A549 (cell line): ENCODE data around the gene TLR6. TPM values are rescaled to one million over a fixed set of nuclear protein-coding genes. Genes with fewer than 3 reads are reported as not detected.
A peak's percentile ranks its signal among the peaks of the same experiment; 100 is the strongest.

Source experiments
- ATAC-seq, 2 experiments: fragments of 200-7000 bp in 1 of 2; fragments of >200 bp in 1 of 2; cut with Nextera tagmentation in 1 of 2; cut with Tn5 transposase in 1 of 2; 3 replicates each; pipeline versions ENCODE4 v1.8.0 to v1.9.1; 2018 to 2020; ENCODE audit warnings: mild to moderate bottlenecking in 1 of 2, moderate library complexity in 1 of 2
- CTCF ChIA-PET: fragments of 300-600 bp; sonication (Branson Sonifier 250); formaldehyde crosslinking; extraction: SDS; loops from one replicate; lab custom pipeline; 2021; ENCODE audit warnings: antibody characterized with exemption, inconsistent platforms; lab: Yijun Ruan, JAX
- POLR2A ChIA-PET: fragments of 350-600 bp; formaldehyde crosslinking; extraction: SDS; loops from one replicate; lab custom pipeline; 2021; ENCODE audit warnings: antibody characterized with exemption, inconsistent platforms; lab: Yijun Ruan, JAX
- DNase-seq, 2 experiments: peaks; one replicate each; pipeline versions ENCODE4 v3.0.0 to v3.0.0-alpha.2; 2011 to 2016; ENCODE audit warnings: low read depth in 1 of 2, low spot score in 1 of 2
- FAIRE-seq: peaks from 2 replicates; lab custom pipeline; 2011; peaks lifted over from hg19 to GRCh38; lab: Jason Lieb, UNC
- H3K27ac ChIP-seq, 2 experiments: fragments of >200 bp; sonication (Bioruptor Twin); formaldehyde crosslinking; 3 replicates each; pipeline ENCODE4 v1.5.1; 2016 to 2017
- H3K4me1 ChIP-seq: fragments of >200 bp; sonication (Bioruptor Twin); formaldehyde crosslinking; 3 replicates; pipeline ENCODE4 v1.6.1; 2016
- H3K4me2 ChIP-seq: fragments of >200 bp; sonication (Bioruptor Twin); formaldehyde crosslinking; 3 replicates; pipeline ENCODE4 v1.6.1; 2016
- H3K4me3 ChIP-seq: fragments of >200 bp; sonication (Bioruptor Twin); formaldehyde crosslinking; 3 replicates; pipeline ENCODE4 v1.5.1; 2016
- H3K9me3 ChIP-seq: fragments of >200 bp; sonication (Bioruptor Twin); formaldehyde crosslinking; 3 replicates; pipeline ENCODE4 v1.6.1; 2016
- BHLHE40 ChIP-seq: IDR thresholded peaks from 2 replicates; pipeline ENCODE4 v1.6.1; 2012; ENCODE audit warnings: low read depth, low read length, inconsistent platforms
- CEBPB ChIP-seq, 2 experiments: fragments of >200 bp in 1 of 2; sonication (Bioruptor Twin) in 1 of 2; formaldehyde crosslinking in 1 of 2; IDR thresholded peaks; 2 replicates each; pipeline ENCODE4 v1.6.1; 2012 to 2016
- CHD4 ChIP-seq: fragments of 200-600 bp; sonication (generic); IDR thresholded peaks from 2 replicates; pipeline ENCODE4 v1.6.1; 2016; ENCODE audit warnings: antibody characterized with exemption, mild to moderate bottlenecking, borderline replicate concordance
- CTCF ChIP-seq: fragments of >200 bp; sonication (Bioruptor Twin); formaldehyde crosslinking; IDR thresholded peaks from 3 replicates; pipeline ENCODE4 v1.5.1; 2016
- E2F6 ChIP-seq: IDR thresholded peaks from 2 replicates; pipeline ENCODE4 v1.6.1; 2012; ENCODE audit warnings: low read depth, borderline replicate concordance
- ESRRA ChIP-seq: fragments of 150-350 bp; IDR thresholded peaks from 2 replicates; pipeline ENCODE4 v1.6.1; 2014; ENCODE audit warnings: mild to moderate bottlenecking, low read length, borderline replicate concordance
- FOSB ChIP-seq: fragments of 250-450 bp; sonication (Bioruptor Pico); IDR thresholded peaks from 2 replicates; pipeline ENCODE4 v1.5.0; 2020; ENCODE audit warnings: mild to moderate bottlenecking, moderate library complexity
- FOSL2 ChIP-seq, 2 experiments: fragments of 450-650 bp in 1 of 2; fragments of >200 bp in 1 of 2; sonication (Bioruptor Twin) in 1 of 2; formaldehyde crosslinking; IDR thresholded peaks; 2 replicates each; pipeline versions ENCODE4 v1.5.0 to v1.6.1; 2016 to 2020; ENCODE audit warnings: mild to moderate bottlenecking in 1 of 2, moderate library complexity in 1 of 2
- FOXS1 ChIP-seq: fragments of 250-450 bp; sonication (Bioruptor Pico); IDR thresholded peaks from 2 replicates; pipeline ENCODE4 v1.5.0; 2020; ENCODE audit warnings: mild to moderate bottlenecking, moderate library complexity
- GATA3 ChIP-seq: IDR thresholded peaks from 2 replicates; pipeline ENCODE4 v1.6.1; 2012; ENCODE audit warnings: borderline replicate concordance
- HES2 ChIP-seq: fragments of >200 bp; sonication (Bioruptor Twin); formaldehyde crosslinking; IDR thresholded peaks from 2 replicates; pipeline ENCODE4 v1.6.1; 2016
- HOXA7 ChIP-seq: fragments of 250-450 bp; sonication (Bioruptor Pico); IDR thresholded peaks from 2 replicates; pipeline ENCODE4 v1.5.0; 2020; ENCODE audit warnings: mild to moderate bottlenecking, moderate library complexity
- HOXB13 ChIP-seq: fragments of 250-450 bp; sonication (Bioruptor Pico); IDR thresholded peaks from 2 replicates; pipeline ENCODE4 v1.5.0; 2020; ENCODE audit warnings: low read depth, mild to moderate bottlenecking, moderate library complexity
- JUN ChIP-seq, 2 experiments: fragments of >200 bp; sonication (Bioruptor Twin); formaldehyde crosslinking; IDR thresholded peaks; 2 replicates in 1 of 2; 3 replicates in 1 of 2; pipeline ENCODE4 v1.6.1; 2016 to 2017
- JUNB ChIP-seq: fragments of >200 bp; sonication (Bioruptor Twin); formaldehyde crosslinking; IDR thresholded peaks from 2 replicates; pipeline ENCODE4 v1.6.1; 2016
- MAX ChIP-seq: IDR thresholded peaks from 2 replicates; pipeline ENCODE4 v1.6.1; 2012
- NFE2L2 ChIP-seq: fragments of 150-350 bp; conservative IDR thresholded peaks from 2 replicates; pipeline ENCODE4 v1.6.1; 2014; ENCODE audit warnings: low read length
- NPAS2 ChIP-seq: fragments of 250-450 bp; sonication (Bioruptor Pico); IDR thresholded peaks from 2 replicates; pipeline ENCODE4 v1.8.0; 2022; ENCODE audit warnings: mild to moderate bottlenecking, moderate library complexity, borderline replicate concordance
- PBX3 ChIP-seq: IDR thresholded peaks from 2 replicates; pipeline ENCODE4 v1.6.1; 2012
- POLR2AphosphoS2 ChIP-seq: conservative IDR thresholded peaks from 2 replicates; pipeline ENCODE4 v1.6.1; 2012; ENCODE audit warnings: low read length, improper control_type of control experiment, inconsistent platforms
- RCOR1 ChIP-seq: fragments of 150-350 bp; IDR thresholded peaks from 2 replicates; pipeline ENCODE4 v1.6.1; 2014; ENCODE audit warnings: antibody characterized with exemption, low read length, low read depth
- REST ChIP-seq: fragments of 200-600 bp; sonication (generic); IDR thresholded peaks from 2 replicates; pipeline ENCODE4 v1.6.1; 2016; ENCODE audit warnings: antibody characterized with exemption, mild to moderate bottlenecking, moderate library complexity
- RFX5 ChIP-seq: fragments of 450-650 bp; IDR thresholded peaks from 2 replicates; pipeline ENCODE4 v1.7.1; 2014; ENCODE audit warnings: antibody characterized with exemption, mild to moderate bottlenecking, moderate library complexity
- WGBS: methylation state at CpG from one replicate; pipeline ENCODE4 v1.1.6; 2017; ENCODE audit errors: missing lambda C conversion rate; 5-methylcytosine and 5-hydroxymethylcytosine counted together
- polyA plus RNA-seq, 4 experiments: library from polyadenylated mRNA; depleted of rRNA in 3 of 4; stranded (reverse); fragments of >200 nt; fragmentation: RNase III in 1 of 4; extraction: RNeasy Plus Mini Kit Qiagen cat#74134 plus additional on column Dnase treatment in 1 of 4; gene quantifications; 2 replicates in 3 of 4; 3 replicates in 1 of 4; pipeline ENCODE4 v1.2.3, GENCODE V29; 2011 to 2017

TLR6 gene
- polyA plus RNA-seq, 2 of the 4 experiments (the other 2 are of a cell fraction) = 5.6 to 11.5 TPM

GRCh38 chr4:38872620-38873019 lies 16.0 kb upstream of the TLR6 start (continued):
- TF ChIP-seq REST (no peak), MAX (no peak), JUN (IDR thresholded peaks at IDR 0.05) (no peak), JUNB (no peak), GATA3 (peak; percentile 18; the same call in 1 of the 2 replicates), CTCF (no peak), ESRRA (no peak), FOSB (CRISPR knock-in tag) (no peak), BHLHE40 (no peak), NPAS2 (CRISPR knock-in tag) (no peak), NFE2L2 (0 out of 2 replicates have a peak, but pooled peaks have one; percentile 36), CHD4 (no peak), FOSL2 (IDR thresholded peaks at IDR 0.05) (no peak), FOSL2 (CRISPR knock-in tag; IDR thresholded peaks at IDR 0.05) (peak; percentile 63), RCOR1 (no peak), POLR2AphosphoS2 (no peak), E2F6 (no peak), FOXS1 (CRISPR knock-in tag) (no peak)

- peaks cover 27% of the 10 kb centered on the region for H3K4me1 ChIP-seq
- H3K27ac ChIP-seq = 0 out of 6 replicates have a peak overlapping the region, but pooled peaks of 1 of the 2 experiments have one; percentile 17
- CTCF ChIA-PET = interaction anchor here (0.5 to 1.4 kb wide), 3 partner anchors 67 to 288 kb away, joined by 3 read pairs; partner anchors contain the start of gene TLR1
- no peak overlapping the region for H3K4me3 ChIP-seq
- POLR2A ChIA-PET = no interaction called here
- FAIRE-seq = no peak
- ATAC-seq = no peak
- H3K4me2 ChIP-seq = no peak overlapping the region
- WGBS = 92% methylated on average over 1 of the region's 1 CpG
- H3K9me3 ChIP-seq = no peaks in the 10 kb centered on the region
- DNase-seq = no peak
- TF ChIP-seq PBX3 (no peak), CEBPB (IDR thresholded peaks at IDR 0.05) (no peak), HOXB13 (CRISPR knock-in tag) (no peak), RFX5 (no peak), HES2 (no peak), HOXA7 (CRISPR knock-in tag) (no peak)
These were observed 15.0 kb upstream of the TLR6 start for GRCh38 chr4:38871593-38871992.
